Gastrocnemius medialis (tissue), 4 donors: Measurements from ENCODE around the gene CLEC4F.

Source experiments
- POLR2A ChIP-seq, 2 donors: fragments of 450-650 bp; IDR thresholded peaks; one replicate each; pipeline ENCODE4 v1.6.1; 2017; ENCODE audit warnings: antibody characterized with exemption in 2 of 2, mild to moderate bottlenecking in 2 of 2, moderate library complexity in 2 of 2
- TF ChIP-seq, protein P1 (sequence below), 5 experiments: fragments of 450-650 bp in 3 of 5; fragments of 200-600 bp in 2 of 5; sonication (generic) in 2 of 5; IDR thresholded peaks in 4 of 5; conservative IDR thresholded peaks in 1 of 5; 1 replicate in 4 of 5; 2 replicates in 1 of 5; pipeline ENCODE4 v1.5.1; 2016 to 2019; ENCODE audit warnings: antibody characterized with exemption in 5 of 5, mild to moderate bottlenecking in 3 of 5, moderate library complexity in 3 of 5

DNA sequence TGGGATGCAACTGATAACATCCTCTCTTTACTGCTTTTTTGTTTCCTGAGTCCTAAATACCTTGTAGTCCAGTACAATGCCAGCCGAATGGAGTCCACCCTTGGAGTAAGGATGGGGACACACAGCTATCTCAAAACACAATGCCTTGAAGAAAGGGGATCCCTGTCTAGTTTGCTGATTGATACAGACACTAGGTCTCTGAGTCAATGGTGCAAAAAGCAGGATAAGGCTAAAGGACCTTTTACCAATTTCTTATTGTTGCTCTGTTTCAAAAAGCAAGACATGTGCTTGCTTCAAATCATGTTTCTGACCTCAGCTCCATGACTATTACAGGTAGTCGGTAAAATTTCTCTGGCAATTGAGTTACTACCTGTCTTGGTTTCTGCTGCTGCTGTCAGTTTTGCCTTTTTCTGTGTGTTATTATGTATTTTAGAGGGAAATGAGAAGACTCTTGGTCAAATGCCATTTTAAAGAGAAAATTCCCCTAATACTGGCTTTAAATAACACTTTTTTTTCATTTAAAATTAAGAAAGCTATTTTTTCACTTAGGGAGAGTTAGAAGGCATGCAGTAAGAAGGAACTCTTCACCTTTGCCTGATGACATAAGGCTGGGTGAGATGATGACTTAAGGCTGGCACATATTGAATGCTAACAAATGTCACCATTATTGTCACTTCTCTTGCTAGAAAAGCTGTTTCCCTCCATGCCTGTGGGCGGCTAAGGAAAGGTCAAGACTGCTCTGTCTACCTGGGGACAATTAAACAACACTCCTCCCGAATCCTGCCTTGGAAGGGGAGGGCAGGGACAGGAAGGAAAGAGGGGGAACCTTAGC lies 25.0 kb downstream of the CLEC4F start:
- no peak for TF ChIP-seq POLR2A (IDR thresholded peaks at IDR 0.05)
- TF ChIP-seq, protein P1, sequence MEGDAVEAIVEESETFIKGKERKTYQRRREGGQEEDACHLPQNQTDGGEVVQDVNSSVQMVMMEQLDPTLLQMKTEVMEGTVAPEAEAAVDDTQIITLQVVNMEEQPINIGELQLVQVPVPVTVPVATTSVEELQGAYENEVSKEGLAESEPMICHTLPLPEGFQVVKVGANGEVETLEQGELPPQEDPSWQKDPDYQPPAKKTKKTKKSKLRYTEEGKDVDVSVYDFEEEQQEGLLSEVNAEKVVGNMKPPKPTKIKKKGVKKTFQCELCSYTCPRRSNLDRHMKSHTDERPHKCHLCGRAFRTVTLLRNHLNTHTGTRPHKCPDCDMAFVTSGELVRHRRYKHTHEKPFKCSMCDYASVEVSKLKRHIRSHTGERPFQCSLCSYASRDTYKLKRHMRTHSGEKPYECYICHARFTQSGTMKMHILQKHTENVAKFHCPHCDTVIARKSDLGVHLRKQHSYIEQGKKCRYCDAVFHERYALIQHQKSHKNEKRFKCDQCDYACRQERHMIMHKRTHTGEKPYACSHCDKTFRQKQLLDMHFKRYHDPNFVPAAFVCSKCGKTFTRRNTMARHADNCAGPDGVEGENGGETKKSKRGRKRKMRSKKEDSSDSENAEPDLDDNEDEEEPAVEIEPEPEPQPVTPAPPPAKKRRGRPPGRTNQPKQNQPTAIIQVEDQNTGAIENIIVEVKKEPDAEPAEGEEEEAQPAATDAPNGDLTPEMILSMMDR (IDR thresholded peaks at IDR 0.05 in 4 of 5, conservative IDR thresholded peaks at IDR 0.05 in 1 of 5), result no peak
